ENCODE measurements around the gene SMIM29. TPM values are rescaled to one million over a fixed set of nuclear protein-coding genes. Genes with fewer than 3 reads are reported as not detected.
A peak's percentile ranks its signal among the peaks of the same experiment; 100 is the strongest.
"Not testable (repeated sequence)": the region's sequence is repeated elsewhere in the genome, so short reads cannot be mapped to it uniquely, and the experiment has no call there.

The SMIM29 gene
- total and polyA plus RNA-seq, 2 donors (not counting 1 experiment from before 2014, with no cell fraction given), result 43.6 to 106 TPM

GRCh38 chr6:34273242-34273805, 24.5 kb upstream of the SMIM29 start:
- Mint-ChIP-seq H3K4me1 (peaks cover 31% of the 10 kb centered on the region), H3K4me3 (no peak overlapping the region), H3K27ac (no peak overlapping the region), H3K27me3 (no peaks in the 10 kb centered on the region), H3K9me3 (ENCODE audit: insufficient read depth) (no peaks in the 10 kb centered on the region)
- Histone ChIP-seq H4K20me1 (ENCODE audit: control insufficient read depth, insufficient read depth, low read length, poor library complexity, severe bottlenecking) (no peaks in the 10 kb centered on the region), H2AFZ (ENCODE audit: insufficient read depth, low read depth, low read length, poor library complexity, severe bottlenecking) (no peak overlapping the region), H3K27me3 (replicated peaks in 1 of 4; ENCODE audit: control extremely low read depth in 1 of 4, control insufficient read depth in 3 of 4, insufficient read depth in 4 of 4, low read length in 3 of 4) (no peaks in the 10 kb centered on the region), H3K4me2 (replicated peaks; ENCODE audit: low read depth, low read length, poor library complexity, severe bottlenecking) (peak overlapping the region; percentile 28), H3K9me3 (ENCODE audit: control extremely low read depth in 1 of 3, control insufficient read depth in 2 of 3, insufficient read depth in 1 of 3, low read length in 2 of 3) (no peaks in the 10 kb centered on the region), H3K79me2 (ENCODE audit: control insufficient read depth, insufficient read depth, low read length) (no peaks in the 10 kb centered on the region), H3K27ac (ENCODE audit: low read length in 2 of 2) (no peak overlapping the region), H3K36me3 (replicated peaks in 1 of 2; ENCODE audit: control extremely low read depth in 1 of 2, control insufficient read depth in 1 of 2, extremely low read depth in 1 of 2, insufficient read depth in 2 of 2, low read length in 1 of 2) (no peaks in the 10 kb centered on the region), H3K9ac (ENCODE audit: low read length) (no peak overlapping the region), H3K4me1 (ENCODE audit: control insufficient read depth in 2 of 2, insufficient read depth in 2 of 2, low read length in 2 of 2) (peaks cover 11 to 21% of the 10 kb centered on the region in 2 donors), H3K4me3 (ENCODE audit: control extremely low read depth in 1 of 5, extremely low read depth in 1 of 5, insufficient read depth in 1 of 5, low read depth in 2 of 5, low read length in 4 of 5) (no peak overlapping the region)
- WGBS (ENCODE audit: insufficient coverage), result 86% methylated on average over 1 of the region's 3 CpGs
- CTCF ChIA-PET, result interaction anchor here (1.5 kb wide), 1 partner anchor 9 kb away, joined by 5 read pairs; no protein-coding TSS in a partner anchor
- POLR2A ChIA-PET, result no interaction called here
- TF ChIP-seq EZH2 (IDR thresholded peaks at IDR 0.05; ENCODE audit: borderline replicate concordance, insufficient read depth, low read depth, low read length, poor library complexity, severe bottlenecking), result no peak
- DNase-seq (no peak), ATAC-seq (ENCODE audit: low read depth) (no peak)
- intact Hi-C loops (cut with micrococcal nuclease), result no loop called here

- H4K20me1 ChIP-seq (ENCODE audit: control insufficient read depth, insufficient read depth, low read length, poor library complexity, severe bottlenecking), result no peaks in the 10 kb centered on the region
- Mint-ChIP-seq H3K27me3 (no peaks in the 10 kb centered on the region), H3K27ac (no peak overlapping the region), H3K4me1 (peaks cover 31% of the 10 kb centered on the region), H3K4me3 (no peak overlapping the region), H3K9me3 (ENCODE audit: insufficient read depth) (no peaks in the 10 kb centered on the region)
- H3K36me3 ChIP-seq (replicated peaks in 1 of 2; ENCODE audit: control extremely low read depth in 1 of 2, control insufficient read depth in 1 of 2, extremely low read depth in 1 of 2, insufficient read depth in 2 of 2, low read length in 1 of 2), result no peaks in the 10 kb centered on the region
- peak; percentile 35 for DNase-seq
- POLR2A ChIA-PET, result interaction anchor here (0.6 kb wide), 1 partner anchor 25 kb away, joined by 6 read pairs; no protein-coding TSS in a partner anchor
- H3K27me3 ChIP-seq (replicated peaks in 1 of 4; ENCODE audit: control extremely low read depth in 1 of 4, control insufficient read depth in 3 of 4, insufficient read depth in 4 of 4, low read length in 3 of 4), result no peaks in the 10 kb centered on the region
- no peak overlapping the region for H3K4me2 ChIP-seq (replicated peaks; ENCODE audit: low read depth, low read length, poor library complexity, severe bottlenecking)
- intact Hi-C loops (cut with micrococcal nuclease), result no loop called here
- 67% methylated on average over 9 of the region's 13 CpGs for WGBS (ENCODE audit: insufficient coverage)
- TF ChIP-seq EZH2 (IDR thresholded peaks at IDR 0.05; ENCODE audit: borderline replicate concordance, insufficient read depth, low read depth, low read length, poor library complexity, severe bottlenecking) (no peak), CTCF (IDR thresholded peaks at IDR 0.05) (no peak)
- H3K9me3 ChIP-seq (ENCODE audit: control extremely low read depth in 1 of 3, control insufficient read depth in 2 of 3, insufficient read depth in 1 of 3, low read length in 2 of 3), result no peaks in the 10 kb centered on the region
- CTCF ChIA-PET, result interaction anchor here (1.5 kb wide), 1 partner anchor 10 kb away, joined by 5 read pairs; no protein-coding TSS in a partner anchor
- peak; percentile 28 for ATAC-seq (ENCODE audit: low read depth)
- H3K9ac ChIP-seq (ENCODE audit: low read length), result no peak overlapping the region
- H2AFZ ChIP-seq (ENCODE audit: insufficient read depth, low read depth, low read length, poor library complexity, severe bottlenecking), result no peak overlapping the region
- no peak overlapping the region for H3K4me3 ChIP-seq (ENCODE audit: control extremely low read depth in 1 of 5, extremely low read depth in 1 of 5, insufficient read depth in 1 of 5, low read depth in 2 of 5, low read length in 4 of 5)
- H3K27ac ChIP-seq (ENCODE audit: low read length in 2 of 2), result no peak overlapping the region
- H3K79me2 ChIP-seq (ENCODE audit: control insufficient read depth, insufficient read depth, low read length), result no peaks in the 10 kb centered on the region
- H3K4me1 ChIP-seq (ENCODE audit: control insufficient read depth in 2 of 2, insufficient read depth in 2 of 2, low read length in 2 of 2), result peaks cover 11 to 21% of the 10 kb centered on the region in 2 donors
Measured at GRCh38 chr6:34272013-34272926, 23.5 kb upstream of the SMIM29 start.

- POLR2A ChIA-PET; DNase-seq; H3K4me3 ChIP-seq (ENCODE audit: control extremely low read depth in 1 of 5, extremely low read depth in 1 of 5, insufficient read depth in 1 of 5, low read depth in 2 of 5, low read length in 4 of 5); H3K9me3 ChIP-seq (ENCODE audit: control extremely low read depth in 1 of 3, control insufficient read depth in 2 of 3, insufficient read depth in 1 of 3, low read length in 2 of 3); H3K27me3 Mint-ChIP-seq; H2AFZ ChIP-seq (ENCODE audit: insufficient read depth, low read depth, low read length, poor library complexity, severe bottlenecking); H3K4me3 Mint-ChIP-seq; H3K27ac Mint-ChIP-seq; H3K4me2 ChIP-seq (replicated peaks; ENCODE audit: low read depth, low read length, poor library complexity, severe bottlenecking); H3K9me3 Mint-ChIP-seq (ENCODE audit: insufficient read depth); H3K27ac ChIP-seq (ENCODE audit: low read length in 2 of 2); H3K27me3 ChIP-seq (replicated peaks in 1 of 4; ENCODE audit: control extremely low read depth in 1 of 4, control insufficient read depth in 3 of 4, insufficient read depth in 4 of 4, low read length in 3 of 4); H3K9ac ChIP-seq (ENCODE audit: low read length); H4K20me1 ChIP-seq (ENCODE audit: control insufficient read depth, insufficient read depth, low read length, poor library complexity, severe bottlenecking); CTCF ChIA-PET; H3K79me2 ChIP-seq (ENCODE audit: control insufficient read depth, insufficient read depth, low read length); ATAC-seq (ENCODE audit: low read depth); H3K36me3 ChIP-seq (replicated peaks in 1 of 2; ENCODE audit: control extremely low read depth in 1 of 2, control insufficient read depth in 1 of 2, extremely low read depth in 1 of 2, insufficient read depth in 2 of 2, low read length in 1 of 2); intact Hi-C loops (cut with micrococcal nuclease): not testable (repeated sequence)
- 88% methylated on average over 11 of the region's 17 CpGs for WGBS (ENCODE audit: insufficient coverage)
- H3K4me1 ChIP-seq (ENCODE audit: control insufficient read depth in 2 of 2, insufficient read depth in 2 of 2, low read length in 2 of 2), result peaks cover 7 to 21% of the 10 kb centered on the region in 2 donors
- H3K4me1 Mint-ChIP-seq, result peaks cover 22% of the 10 kb centered on the region
Measured at GRCh38 chr6:34269658-34270341, 21.0 kb upstream of the SMIM29 start.
